T1000 (cell line): ENCODE results near the gene MYO3B.
"Not testable (repeated sequence)": the region's sequence is repeated elsewhere in the genome, so short reads cannot be mapped to it uniquely, and the experiment has no call there.

Experiments used
- DNase-seq: peaks from one replicate; lab custom pipeline; 2025; ENCODE audit warnings: mixed read lengths; lab: John Stamatoyannopoulos, UW

MYO3B gene

DNA sequence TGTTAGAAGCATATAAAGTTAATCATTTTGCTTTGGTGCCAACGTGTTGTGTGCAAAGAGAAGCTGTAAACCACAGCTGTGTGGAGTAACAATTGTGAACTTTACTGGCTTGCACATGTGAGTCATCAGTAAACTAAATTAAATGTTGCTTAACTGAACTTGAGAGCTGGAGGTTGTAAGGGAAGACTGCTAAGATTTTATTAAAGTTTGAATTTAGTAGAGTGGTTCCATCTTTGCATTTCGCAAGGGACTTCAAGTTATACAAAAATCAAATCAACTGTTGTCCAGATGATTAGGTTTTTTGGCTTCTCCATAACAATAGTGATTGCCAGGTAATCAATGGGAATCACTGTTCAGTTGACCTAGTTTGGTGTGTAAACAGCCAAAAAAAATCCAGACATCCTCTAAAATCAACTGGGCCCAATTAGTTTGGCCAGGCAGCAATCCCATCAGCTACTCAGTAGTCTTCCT is 247.4 kb downstream of the MYO3B start:
- no peak for DNase-seq

DNA sequence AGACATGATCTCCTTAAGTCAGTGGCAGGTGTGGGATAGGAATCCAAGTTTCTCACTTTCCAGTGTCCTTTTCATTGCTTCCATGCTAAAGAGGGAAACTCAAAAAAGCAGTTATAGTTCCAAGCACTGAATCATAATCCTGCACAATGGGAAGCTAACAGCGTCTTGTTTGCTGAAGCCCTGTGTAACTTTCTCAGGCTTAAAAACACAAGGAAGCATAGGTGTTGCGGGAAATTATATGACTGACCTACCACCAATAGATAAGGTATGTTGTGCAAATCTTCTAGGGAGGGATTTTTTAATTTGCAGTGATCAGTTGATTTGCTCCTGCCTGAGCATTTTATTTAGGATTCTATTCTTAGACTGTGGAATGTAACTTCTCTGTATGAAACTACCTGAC is 250.9 kb downstream of the MYO3B start:
- no peak for DNase-seq

DNA sequence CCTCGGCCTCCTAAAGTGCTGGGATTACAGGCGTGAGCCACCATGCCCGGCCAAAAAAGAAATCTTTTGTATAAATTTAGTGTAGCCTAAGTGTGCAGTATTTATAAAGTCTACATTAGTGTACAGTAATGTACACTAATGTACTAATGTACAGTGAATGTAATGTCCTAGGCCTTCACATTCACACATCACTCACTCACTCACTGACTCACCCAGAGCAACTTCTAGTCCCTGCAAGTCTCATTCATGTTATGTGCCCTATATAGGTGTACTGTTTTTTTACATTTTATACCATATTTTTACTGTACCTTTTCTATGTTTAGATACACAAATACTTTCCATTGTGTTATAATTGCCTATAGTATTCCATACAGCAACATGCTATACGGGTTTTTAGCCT is 254.9 kb downstream of the MYO3B start:
- DNase-seq, result no peak

DNA sequence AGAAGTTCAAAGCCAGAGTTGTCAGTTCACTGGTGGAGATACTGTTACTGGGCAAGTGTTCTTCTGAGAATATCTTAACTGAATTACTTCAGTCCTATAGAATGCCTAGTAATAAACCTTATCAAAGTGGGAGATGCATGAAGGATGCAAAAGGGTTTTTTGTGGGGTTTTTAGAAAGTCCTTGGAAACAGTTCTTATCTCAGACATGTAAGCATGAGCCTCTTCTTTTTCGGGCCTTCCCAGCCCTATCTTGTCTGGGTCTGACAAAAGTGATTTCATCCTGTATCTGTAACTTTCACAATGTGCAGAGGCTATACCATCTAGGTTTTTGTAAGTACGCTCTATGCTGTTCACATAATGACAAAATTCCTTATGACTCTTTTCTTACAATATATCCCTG is 255.5 kb downstream of the MYO3B start:
- no peak for DNase-seq

DNA sequence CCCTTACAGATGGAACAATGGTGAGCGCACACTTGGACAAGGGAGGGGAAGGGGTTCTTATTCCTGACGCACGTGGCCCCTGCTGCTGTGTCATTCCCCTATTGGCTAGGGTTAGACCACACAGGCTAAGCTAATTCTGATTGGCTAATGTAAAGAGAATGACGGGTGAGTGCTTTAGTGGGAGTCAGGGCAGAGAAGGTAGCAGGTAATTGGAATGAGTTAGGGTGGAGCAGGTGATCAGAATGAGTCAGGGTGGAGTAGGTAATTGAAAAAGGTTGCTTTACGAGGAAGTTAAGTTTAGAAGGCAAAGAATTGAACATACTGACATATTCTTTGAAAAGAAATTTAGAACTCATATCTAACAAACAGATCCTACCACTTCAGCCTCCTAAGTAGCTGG is 256.4 kb downstream of the MYO3B start:
- DNase-seq, result not testable (repeated sequence)

DNA sequence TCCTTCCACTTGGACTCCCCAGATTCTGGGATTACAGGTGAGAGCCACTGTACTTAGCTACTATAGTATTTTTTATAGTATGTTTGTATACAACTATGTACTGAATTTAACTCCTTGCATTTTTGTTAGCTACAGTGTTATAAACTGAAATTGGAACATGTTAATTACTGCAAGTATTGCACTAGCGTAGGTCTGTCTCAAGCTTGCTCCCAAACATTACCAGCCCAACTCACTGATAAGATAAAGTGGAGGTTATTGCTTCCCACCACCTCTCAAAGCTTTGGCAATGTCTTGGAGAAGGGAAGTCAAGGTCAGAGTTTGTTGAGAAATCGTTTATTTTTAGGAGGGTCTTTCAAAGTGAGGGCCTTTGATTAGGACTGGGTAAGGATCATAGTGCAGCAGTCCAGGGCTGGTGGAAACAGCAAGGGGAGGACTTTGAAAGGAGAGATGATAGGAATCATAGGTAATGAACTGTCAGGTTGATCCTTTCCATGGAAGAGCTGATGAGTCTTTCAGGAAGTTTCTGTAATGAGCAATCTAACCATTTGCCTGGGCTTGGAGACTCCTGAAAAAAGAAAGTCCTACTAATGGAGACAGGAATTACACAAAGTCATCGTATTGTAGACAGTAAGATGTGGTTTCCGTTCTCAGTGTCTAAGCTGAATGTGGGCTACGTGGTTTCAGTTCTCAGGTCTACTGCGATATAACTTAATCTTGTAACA is 257.1 kb downstream of the MYO3B start:
- no peak for DNase-seq

DNA sequence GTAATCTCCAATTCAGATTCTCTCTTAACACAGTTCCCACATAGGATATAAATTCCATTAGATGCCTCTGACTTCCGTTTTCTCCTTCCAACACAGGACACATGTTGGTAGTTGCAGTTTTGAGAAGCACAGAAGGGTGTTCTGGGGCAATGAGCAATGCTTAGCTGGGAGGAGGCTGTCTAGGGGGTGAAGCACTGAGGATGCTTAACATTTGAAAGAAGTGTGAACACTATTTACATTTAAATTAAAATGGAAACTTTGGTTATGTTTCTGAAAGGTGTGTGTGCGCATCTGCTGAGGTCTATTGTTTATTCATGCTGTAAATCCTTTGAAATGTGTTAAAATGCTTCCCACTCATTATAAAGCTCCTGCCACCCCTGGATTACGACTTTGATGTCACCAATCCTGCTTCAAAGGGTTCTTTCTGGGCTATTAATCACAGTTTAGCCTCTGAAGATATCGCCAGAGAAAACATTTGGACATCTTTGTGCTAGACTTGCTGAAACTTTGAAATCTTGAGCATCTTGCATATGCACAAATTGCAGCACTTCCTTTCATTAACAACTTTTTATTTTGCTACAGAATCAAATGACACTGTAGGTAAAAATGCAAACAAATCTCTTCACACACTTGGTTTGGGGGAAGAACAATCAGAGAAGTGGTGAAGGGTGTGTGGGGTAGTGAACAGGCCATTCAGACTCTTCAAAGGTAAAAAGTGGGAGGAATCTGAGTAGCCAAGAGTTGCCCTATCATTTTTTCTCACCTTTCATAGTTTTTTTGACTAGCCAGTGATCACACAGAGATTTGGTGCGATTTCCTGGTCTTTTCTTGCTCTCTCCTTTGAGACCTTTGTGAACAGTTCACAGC is 258.4 kb downstream of the MYO3B start:
- DNase-seq, result no peak

DNA sequence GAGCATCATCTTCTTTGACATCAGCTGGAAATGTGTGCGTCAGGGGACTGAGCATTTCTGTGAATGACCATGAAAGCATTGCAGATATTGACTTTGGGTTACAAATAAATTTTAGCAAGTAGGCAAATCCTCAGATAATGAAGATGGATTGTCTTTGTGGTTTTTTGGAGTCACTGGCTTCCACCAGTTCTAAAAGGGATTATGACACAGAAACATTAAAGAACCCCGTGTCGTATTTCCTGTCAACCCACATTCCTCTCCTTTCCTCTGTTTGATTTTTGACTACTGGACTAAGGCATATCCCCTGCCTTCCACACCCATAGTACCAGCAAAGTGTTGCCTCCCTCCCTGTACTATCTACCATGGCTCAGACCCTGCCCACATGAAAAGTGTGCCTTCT is 268.1 kb downstream of the MYO3B start:
- DNase-seq, result no peak

DNA sequence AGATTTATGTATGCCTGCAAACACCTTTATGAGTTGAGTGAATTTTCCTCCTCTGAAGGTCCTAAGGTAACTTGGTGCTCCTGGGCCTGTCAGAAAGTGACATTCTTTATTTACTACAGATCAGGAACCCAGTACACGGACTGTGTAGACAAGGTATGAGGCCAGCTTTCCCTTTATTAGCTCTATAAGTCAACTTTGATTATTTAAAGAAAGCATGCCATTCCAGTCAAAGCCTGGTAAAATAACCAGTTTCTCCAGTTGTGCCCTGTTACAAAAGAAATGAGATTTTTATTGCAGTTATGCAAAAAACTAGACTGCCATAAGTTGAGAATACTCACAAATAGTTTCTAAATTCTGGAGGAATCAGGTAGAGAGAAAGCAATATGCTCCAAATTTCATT is 271.1 kb downstream of the MYO3B start:
- DNase-seq, result no peak

DNA sequence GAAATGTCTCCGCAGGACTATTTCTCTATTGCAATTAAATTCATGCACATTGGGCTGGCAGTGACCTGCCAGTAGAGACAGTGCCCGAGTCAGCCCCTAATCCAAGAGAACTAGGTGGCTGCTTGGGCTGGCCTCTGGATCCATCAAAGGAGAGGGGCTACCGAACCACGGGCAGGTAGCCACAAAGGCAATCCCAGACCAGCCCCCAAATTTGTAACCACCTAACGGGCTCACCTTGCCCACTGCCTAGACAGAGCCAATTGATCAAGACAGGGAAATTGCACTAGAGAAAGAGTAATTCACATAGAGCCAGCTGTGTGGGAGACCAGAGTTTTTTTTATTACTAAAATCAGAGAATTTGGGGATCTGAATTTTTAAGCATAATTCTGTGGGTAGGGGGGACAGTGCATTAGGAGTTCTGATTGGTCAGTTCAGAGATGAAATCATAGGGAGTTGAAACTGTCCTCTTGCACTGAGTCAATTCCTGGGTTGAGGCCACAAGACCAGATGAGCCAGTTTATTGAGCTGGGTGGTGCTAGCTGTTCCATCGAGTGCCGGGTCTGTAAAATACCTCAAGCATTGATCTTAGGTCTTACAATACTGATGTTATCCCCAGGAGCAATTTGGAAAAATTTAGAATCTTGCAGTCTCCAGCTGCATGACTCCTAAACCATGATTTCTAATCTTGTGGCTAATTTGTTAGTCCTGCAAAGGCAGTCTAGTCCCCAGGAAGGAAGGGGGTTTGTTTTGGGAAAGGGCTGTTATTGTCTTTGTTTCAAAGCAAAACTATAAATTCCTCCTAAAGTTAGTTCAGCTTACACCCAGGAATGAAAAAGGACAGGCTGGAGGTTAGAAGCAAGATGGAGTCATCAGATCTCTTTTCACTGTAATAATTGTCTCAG is 276.8 kb downstream of the MYO3B start:
- no peak for DNase-seq

DNA sequence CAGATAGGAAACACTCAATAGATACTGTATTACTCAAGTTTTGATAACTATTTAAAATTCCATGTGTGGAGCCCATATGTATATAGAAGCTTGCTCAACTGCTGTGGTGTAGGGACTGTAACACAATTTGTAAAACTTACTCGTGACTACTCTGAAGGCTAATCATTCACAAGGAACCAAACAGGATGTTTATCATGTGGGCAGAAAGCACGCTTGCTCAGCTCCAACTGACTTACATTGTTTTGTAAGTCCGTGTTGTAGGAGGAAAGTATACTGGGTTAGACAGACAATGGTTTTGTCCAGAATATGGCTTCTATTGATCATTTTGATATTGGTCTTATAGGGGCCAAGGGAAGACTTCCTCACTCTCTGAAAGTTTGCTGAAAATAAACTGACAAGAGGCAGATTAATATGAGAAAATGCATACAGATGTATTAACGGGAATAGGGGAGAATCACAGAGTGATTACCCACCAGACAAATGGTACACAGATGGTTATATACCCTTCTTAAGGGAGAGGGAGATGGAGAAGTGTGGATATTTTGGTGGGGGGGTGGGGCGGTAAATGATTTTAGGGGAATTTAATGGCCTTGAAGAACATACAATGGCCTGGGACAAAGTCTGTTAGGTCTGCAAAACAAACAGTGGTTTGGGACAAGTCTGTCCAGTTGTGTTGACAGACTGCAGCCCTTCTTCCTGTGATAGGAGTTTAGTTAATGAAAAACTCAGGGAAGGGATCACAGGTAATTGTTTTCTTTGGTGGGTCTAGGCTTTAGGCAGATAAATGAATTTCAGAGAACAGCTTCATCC is 277.9 kb downstream of the MYO3B start:
- DNase-seq, result no peak

DNA sequence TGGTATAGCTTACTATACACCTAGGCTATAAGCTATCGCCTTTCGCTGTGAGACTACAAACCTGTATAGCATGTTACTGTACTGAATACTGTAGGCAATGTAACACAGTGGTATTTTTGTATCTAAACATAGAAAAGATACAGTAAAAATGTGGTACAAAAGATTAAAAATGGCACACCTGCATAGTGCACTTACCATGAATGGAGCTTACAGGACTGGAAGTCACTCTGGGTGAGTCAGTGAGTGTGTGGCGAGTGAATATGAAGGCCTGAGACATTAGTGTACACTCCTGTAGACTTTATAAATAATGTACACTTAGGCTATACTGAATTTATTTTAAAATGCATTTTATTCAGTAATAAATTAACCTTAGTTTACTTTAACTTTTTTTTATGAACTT is 279.0 kb downstream of the MYO3B start:
- no peak for DNase-seq

DNA sequence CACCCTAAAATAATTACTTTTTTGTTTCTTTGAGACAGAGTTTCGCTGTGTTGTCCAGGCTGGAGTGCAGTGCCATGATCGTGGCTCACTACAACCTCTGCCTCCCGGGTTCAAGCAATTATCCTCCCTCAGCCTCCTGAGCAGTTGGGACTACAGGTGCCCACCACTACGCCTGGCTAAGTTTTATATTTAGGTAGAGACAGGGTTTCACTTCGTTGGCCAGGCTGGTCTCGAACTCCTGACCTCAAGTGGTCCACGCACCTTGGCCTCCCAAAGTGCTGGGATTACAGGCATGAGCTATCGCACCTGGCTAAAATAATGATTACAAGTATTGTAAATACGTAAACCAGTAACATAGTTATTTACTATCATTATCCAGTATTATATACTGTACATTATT is 279.8 kb downstream of the MYO3B start:
- no peak for DNase-seq

DNA sequence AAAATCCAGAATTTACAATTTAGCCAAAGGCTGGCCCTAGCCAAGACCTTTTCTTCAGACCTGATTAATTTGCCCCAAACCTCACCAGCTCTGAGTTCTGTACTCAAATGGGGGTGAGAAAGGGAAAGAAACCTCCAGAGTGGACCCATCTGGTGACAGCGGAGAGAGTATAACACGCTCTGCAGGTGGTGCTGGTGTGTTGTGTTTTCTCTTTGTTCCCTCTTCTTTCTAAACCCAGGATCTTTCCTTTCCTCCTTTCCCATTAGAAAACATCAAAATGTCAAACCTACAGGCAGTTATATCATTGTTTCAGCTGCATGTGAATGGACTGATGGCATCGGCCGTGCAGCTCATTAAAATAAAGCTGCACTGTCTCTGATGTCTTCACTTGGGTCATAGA is 283.9 kb downstream of the MYO3B start:
- DNase-seq, result no peak

DNA sequence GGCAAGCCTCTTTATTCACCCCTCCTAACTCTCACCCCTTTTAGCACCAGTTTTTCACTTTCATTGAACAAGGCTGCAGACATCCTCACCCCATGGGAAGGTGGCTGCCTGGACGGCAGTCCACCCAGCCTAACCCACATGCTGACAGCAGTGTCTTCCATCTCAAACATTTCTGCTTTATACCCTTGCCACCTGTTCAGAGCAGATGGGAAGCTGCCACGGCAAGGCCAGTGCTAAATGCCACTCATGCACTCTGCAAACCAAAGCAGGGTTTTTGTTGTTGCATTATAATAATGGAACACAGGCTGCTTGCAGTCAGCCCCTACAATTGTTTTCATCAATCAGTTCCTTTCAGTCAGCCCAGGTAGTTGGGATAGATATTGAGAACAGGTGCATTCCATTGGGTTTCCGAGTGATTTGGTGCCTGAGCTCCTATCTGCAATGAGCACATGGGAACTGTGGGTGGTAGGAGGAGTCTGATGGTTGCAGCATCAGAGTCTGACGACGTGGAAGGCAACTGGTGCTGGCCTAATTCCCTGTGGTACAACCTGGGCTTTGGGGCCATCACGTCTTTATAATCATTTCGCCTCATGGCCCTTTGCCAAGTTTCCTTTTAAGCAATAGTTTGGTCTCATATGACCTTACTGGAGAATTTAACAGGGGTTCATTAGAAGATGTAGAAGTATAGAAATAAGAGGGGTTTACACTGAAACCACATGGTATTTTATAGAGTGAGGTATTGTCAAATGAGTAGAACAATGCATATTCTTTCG is 284.7 kb downstream of the MYO3B start:
- DNase-seq, result no peak

DNA sequence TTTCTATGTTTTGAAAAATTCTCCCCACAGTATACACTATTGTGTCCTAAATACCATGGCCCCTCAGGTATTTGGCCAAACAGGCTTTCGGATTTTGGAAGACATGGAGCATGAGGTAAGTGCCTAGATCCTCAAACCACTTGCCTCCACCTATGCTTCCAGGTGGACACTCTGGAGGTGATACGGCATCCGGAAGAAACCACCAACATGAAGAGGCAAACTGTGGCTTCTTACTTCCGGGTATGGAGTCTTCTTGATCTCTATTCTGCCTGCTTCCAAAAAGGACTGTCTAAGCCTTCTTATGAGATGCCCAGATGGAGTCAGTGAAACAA is 285.2 kb downstream of the MYO3B start:
- no peak for DNase-seq

DNA sequence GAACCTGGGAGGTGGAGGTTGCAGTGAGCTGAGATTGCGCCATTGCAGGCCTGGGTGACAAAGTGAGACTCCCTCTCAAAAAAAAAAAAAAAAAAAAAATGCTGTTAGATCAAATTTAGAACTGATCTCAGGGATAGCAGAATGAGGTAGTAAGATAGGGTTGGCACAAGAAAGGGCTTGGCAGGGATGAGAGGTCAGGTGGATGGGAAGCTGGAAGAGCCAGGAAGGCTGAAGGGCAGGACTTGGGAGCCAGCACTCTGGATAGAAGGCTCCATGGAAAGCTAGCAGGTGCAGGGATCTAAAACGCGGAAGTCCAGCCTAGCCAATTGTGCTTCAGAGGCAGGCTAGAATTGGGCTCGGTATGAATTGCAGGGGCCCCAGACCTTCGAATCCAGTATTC is 286.3 kb downstream of the MYO3B start:
- no peak for DNase-seq

DNA sequence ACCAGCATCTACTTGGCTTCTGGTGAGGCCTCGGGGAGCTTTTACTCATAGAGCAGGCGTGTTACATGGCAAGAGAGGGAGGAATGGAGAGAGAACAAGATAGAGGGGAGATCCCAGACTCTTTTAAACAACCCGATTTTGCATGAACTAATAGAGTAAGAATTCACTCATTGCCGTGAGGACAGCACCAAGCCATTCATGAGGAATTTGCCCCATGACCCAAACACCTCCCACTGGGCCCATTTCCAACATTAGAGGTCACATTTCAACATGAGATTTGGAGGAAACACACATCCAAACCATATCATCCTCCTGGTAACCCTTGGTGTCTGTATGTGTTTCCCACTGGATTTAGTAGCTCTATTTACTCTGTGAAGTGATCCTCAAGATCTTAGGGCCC is 287.3 kb downstream of the MYO3B start:
- peak; percentile 25 for DNase-seq

DNA sequence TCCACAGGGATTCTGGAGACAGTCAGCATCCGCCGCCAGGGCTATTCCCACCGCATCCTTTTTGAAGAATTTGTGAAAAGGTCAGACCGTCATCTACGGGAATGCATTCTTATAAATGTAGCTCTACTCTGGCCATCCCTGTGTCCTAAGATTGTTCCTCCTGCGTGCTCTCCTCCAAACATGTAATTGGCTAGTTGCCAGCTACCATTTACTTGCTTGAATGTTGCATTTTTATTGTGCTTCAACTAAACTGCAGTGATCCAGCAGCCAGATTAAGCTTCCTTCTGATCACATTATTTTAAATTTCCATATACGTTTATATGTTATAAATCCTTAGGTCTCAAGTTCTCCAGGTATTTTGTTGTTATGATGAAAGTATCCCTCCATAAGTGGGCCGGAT is 288.7 kb downstream of the MYO3B start:
- no peak for DNase-seq

DNA sequence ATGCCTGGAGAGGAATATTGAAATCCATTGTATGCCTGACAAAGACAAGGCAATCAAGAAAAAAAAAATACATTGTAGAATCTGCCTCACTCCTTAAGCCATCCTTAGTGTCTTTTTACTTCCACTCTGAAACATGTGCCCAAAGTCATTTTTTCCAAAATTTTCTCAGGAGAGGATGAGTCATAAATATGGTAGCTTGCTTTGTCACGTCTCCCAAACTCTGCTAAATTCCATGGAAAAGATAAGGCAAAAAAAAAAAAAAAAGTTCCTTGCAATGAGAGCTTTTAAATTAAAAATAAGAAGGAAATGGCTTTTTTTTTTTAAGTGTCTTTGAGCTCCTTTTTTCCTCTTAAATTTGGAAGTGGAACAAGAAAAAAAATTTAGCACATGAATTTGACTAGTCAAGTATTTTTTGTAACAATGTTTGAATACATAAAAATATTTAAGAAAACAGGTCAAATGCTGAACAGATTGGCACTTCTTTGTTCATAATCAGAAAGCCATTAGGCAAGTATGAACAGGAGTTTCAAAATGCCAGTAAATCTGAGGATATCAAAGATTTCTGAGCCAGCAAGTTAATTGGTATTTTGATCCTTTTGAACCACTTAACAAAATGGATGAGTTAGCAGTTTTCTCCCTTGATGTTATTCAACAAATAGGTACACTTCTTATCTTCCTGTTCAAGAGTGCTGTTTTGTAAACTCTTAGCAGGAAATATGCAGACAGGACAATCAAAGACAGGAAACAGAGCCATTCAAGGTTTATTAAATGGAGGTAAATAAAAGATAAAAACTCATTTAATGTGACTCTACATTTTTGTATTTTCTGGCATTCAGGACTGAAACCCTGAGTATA is 289.8 kb downstream of the MYO3B start:
- no peak for DNase-seq
